ENCODE results near the gene SV2C.

DNA sequence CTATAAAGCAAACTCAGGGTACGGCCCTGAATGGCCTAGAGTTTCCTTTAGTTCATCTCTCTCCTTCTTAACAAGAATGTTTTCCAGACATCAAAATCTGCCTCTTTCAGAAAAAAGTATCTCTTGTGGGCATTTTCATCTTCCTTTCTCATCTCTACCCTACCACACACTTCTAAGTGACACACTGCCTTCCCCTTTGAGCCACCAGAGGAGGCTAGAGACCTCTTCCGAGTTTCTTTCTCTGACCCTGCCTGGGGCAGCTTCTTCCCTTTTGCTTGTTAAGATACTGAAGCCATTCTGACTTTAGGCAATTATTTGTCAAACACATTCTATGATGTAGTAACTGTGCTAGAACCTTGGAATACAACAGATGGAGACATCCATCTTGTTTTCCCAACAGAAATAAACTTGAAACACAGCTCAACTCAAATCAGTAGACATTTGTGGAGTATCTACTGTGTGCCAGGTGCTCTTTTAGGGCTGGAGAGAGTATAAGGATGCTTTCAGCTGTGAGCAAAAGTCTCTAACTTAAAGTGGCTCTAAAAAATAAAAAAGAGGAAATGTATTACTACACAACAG is 8.6 kb upstream of the SV2C start:
- TF ChIP-seq, protein P1, sequence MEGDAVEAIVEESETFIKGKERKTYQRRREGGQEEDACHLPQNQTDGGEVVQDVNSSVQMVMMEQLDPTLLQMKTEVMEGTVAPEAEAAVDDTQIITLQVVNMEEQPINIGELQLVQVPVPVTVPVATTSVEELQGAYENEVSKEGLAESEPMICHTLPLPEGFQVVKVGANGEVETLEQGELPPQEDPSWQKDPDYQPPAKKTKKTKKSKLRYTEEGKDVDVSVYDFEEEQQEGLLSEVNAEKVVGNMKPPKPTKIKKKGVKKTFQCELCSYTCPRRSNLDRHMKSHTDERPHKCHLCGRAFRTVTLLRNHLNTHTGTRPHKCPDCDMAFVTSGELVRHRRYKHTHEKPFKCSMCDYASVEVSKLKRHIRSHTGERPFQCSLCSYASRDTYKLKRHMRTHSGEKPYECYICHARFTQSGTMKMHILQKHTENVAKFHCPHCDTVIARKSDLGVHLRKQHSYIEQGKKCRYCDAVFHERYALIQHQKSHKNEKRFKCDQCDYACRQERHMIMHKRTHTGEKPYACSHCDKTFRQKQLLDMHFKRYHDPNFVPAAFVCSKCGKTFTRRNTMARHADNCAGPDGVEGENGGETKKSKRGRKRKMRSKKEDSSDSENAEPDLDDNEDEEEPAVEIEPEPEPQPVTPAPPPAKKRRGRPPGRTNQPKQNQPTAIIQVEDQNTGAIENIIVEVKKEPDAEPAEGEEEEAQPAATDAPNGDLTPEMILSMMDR (IDR thresholded peaks at IDR 0.05) = peak in 5 of 7 experiments; percentile 26 to 64 (median 53)
- TF ChIP-seq POLR2AphosphoS5 (IDR thresholded peaks at IDR 0.05) (no peak), POLR2A (IDR thresholded peaks at IDR 0.05) (no peak)
